Nephron (organoid): ENCODE data around the gene GDI2.
"Not testable (repeated sequence)": the region's sequence is repeated elsewhere in the genome, so short reads cannot be mapped to it uniquely, and the experiment has no call there.

ENCODE experiments used
- H3K27ac Mint-ChIP-seq, 3 experiments: 2 replicates each; pipeline ENCODE4 v1.8.0; 2020; ENCODE audit warnings: mixed read lengths in 3 of 3, mild to moderate bottlenecking in 2 of 3, moderate library complexity in 1 of 3
- H3K27me3 Mint-ChIP-seq: 2 replicates; pipeline ENCODE4 v1.8.0; 2021; ENCODE audit warnings: low read depth, mild to moderate bottlenecking, moderate library complexity, mixed read lengths
- H3K36me3 Mint-ChIP-seq: 2 replicates; pipeline ENCODE4 v1.8.0; 2020; ENCODE audit warnings: low read depth, mixed read lengths
- H3K4me1 Mint-ChIP-seq: 2 replicates; pipeline ENCODE4 v1.8.0; 2020; ENCODE audit warnings: mixed read lengths
- H3K4me3 Mint-ChIP-seq, 3 experiments: 2 replicates each; pipeline ENCODE4 v1.8.0; 2020; ENCODE audit warnings: mild to moderate bottlenecking in 3 of 3, mixed read lengths in 3 of 3, moderate library complexity in 2 of 3
- H3K9me3 Mint-ChIP-seq: 2 replicates; pipeline ENCODE4 v1.8.0; 2020; ENCODE audit warnings: mixed read lengths
- CTCF ChIP-seq, 3 experiments: fragments of 200-600 bp; sonication (generic); IDR thresholded peaks; one replicate each; pipeline ENCODE4 v1.5.0; 2021; ENCODE audit warnings: antibody characterized with exemption in 3 of 3; ENCODE audit not compliant: unreplicated experiment in 3 of 3

GDI2 gene

GRCh38 chr10:5855979-5856700 is 42.9 kb upstream of the GDI2 start:
- Mint-ChIP-seq H3K4me1 (peaks cover 10% of the 10 kb centered on the region), H3K9me3 (no peaks in the 10 kb centered on the region), H3K27ac (no peak overlapping the region), H3K36me3 (peaks cover under 1% of the 10 kb centered on the region), H3K27me3 (peaks cover 11% of the 10 kb centered on the region), H3K4me3 (no peak overlapping the region)
- no peak for TF ChIP-seq CTCF (IDR thresholded peaks at IDR 0.05; ENCODE audit: unreplicated experiment in 3 of 3)

- peaks cover 11% of the 10 kb centered on the region for H3K27me3 Mint-ChIP-seq
- H3K4me3 Mint-ChIP-seq, result no peak overlapping the region
- no peaks in the 10 kb centered on the region for H3K36me3 Mint-ChIP-seq
- no peaks in the 10 kb centered on the region for H3K9me3 Mint-ChIP-seq
- H3K27ac Mint-ChIP-seq, result peak overlapping the region in 2 of 3 experiments; percentile 61 to 77
- peaks cover 6% of the 10 kb centered on the region for H3K4me1 Mint-ChIP-seq
- no peak for TF ChIP-seq CTCF (IDR thresholded peaks at IDR 0.05; ENCODE audit: unreplicated experiment in 3 of 3)
Observed at GRCh38 chr10:5854131-5854475, 40.9 kb upstream of the GDI2 start.

GRCh38 chr10:5846667-5847066 is 33.4 kb upstream of the GDI2 start:
- H3K4me3 Mint-ChIP-seq, H3K4me1 Mint-ChIP-seq, H3K27me3 Mint-ChIP-seq, H3K36me3 Mint-ChIP-seq, H3K9me3 Mint-ChIP-seq: not testable (repeated sequence)
- peak overlapping the region in 1 of 3 experiments; percentile 28 for H3K27ac Mint-ChIP-seq

GRCh38 chr10:5844345-5845055 is 31.3 kb upstream of the GDI2 start:
- Mint-ChIP-seq H3K4me3 (peak overlapping the region; percentile 42 to 62 (median 61)), H3K36me3 (no peaks in the 10 kb centered on the region), H3K9me3 (no peaks in the 10 kb centered on the region), H3K4me1 (peaks cover 13% of the 10 kb centered on the region), H3K27ac (peak overlapping the region; percentile 30 to 88 (median 80)), H3K27me3 (peaks cover 18% of the 10 kb centered on the region)
- TF ChIP-seq CTCF (IDR thresholded peaks at IDR 0.05; ENCODE audit: unreplicated experiment in 3 of 3), result no peak

GRCh38 chr10:5843686-5844344 is 30.6 kb upstream of the GDI2 start:
- H3K27me3 Mint-ChIP-seq, result peaks cover 18% of the 10 kb centered on the region
- no peaks in the 10 kb centered on the region for H3K9me3 Mint-ChIP-seq

More at GRCh38 chr10:5843686-5844344, 30.6 kb upstream of the GDI2 start:
- Mint-ChIP-seq H3K4me1 (peaks cover 13% of the 10 kb centered on the region), H3K4me3 (no peak overlapping the region), H3K36me3 (no peaks in the 10 kb centered on the region), H3K27ac (no peak overlapping the region)
- no peak for TF ChIP-seq CTCF (IDR thresholded peaks at IDR 0.05; ENCODE audit: unreplicated experiment in 3 of 3)
